GM12865 (cell line): ENCODE measurements around the gene HTD2.

ENCODE experiments used
- DNase-seq: peaks from one replicate; pipeline ENCODE4 v3.0.0; 2010; ENCODE audit warnings: low read depth
- H3K4me3 ChIP-seq: 2 replicates; pipeline ENCODE4 v1.5.1; 2011; ENCODE audit warnings: mild to moderate bottlenecking, low read depth, low read length, control low read depth
- TF ChIP-seq, protein P1 (sequence below): IDR thresholded peaks from 2 replicates; pipeline ENCODE4 v1.5.1; 2011; ENCODE audit warnings: low read length, control low read depth, low read depth, inconsistent platforms; ENCODE audit not compliant: insufficient read depth; ENCODE audit errors: missing control alignments

The HTD2 gene

DNA sequence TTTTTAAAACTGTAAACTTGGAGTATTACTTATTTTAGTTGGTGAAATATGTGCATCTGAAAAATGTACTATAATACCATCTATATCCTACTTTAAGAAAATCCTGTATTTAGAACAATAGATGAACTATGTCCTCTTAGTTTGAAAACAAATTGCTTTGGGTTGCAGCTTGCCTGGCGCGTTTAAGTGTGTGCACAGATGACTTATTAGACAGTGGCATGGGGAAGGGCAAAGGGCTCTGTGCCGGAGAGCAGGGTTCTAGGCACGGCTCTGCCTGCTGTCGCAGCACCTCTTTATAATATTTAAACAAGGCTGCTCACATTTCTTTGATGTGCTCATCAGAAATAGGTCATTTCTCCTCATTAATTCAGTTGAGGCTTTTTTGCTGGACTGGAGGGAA, 36.4 kb downstream of the HTD2 start:
- TF ChIP-seq, protein P1, sequence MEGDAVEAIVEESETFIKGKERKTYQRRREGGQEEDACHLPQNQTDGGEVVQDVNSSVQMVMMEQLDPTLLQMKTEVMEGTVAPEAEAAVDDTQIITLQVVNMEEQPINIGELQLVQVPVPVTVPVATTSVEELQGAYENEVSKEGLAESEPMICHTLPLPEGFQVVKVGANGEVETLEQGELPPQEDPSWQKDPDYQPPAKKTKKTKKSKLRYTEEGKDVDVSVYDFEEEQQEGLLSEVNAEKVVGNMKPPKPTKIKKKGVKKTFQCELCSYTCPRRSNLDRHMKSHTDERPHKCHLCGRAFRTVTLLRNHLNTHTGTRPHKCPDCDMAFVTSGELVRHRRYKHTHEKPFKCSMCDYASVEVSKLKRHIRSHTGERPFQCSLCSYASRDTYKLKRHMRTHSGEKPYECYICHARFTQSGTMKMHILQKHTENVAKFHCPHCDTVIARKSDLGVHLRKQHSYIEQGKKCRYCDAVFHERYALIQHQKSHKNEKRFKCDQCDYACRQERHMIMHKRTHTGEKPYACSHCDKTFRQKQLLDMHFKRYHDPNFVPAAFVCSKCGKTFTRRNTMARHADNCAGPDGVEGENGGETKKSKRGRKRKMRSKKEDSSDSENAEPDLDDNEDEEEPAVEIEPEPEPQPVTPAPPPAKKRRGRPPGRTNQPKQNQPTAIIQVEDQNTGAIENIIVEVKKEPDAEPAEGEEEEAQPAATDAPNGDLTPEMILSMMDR = no peak
- no peak overlapping the region for H3K4me3 ChIP-seq
- no peak for DNase-seq

DNA sequence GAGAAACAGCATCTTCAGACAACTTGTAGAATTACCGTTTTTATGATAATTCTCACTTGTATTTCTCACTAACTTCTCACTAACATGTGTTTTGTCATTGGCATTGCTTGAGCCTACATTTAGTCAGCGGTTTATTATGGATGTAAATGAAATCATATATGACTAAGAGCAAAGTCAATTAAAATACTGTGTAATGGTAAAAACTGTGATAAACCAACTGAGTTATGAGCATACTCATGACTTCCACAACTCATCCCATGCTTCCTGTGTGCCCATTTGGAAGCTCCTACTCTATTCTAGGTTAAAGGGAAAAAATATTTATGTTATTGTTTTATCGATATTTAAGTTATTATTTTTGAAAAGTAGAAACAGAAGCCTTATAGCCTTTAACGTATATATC, 39.1 kb downstream of the HTD2 start:
- DNase-seq = no peak
- TF ChIP-seq, protein P1 = no peak
- no peak overlapping the region for H3K4me3 ChIP-seq

DNA sequence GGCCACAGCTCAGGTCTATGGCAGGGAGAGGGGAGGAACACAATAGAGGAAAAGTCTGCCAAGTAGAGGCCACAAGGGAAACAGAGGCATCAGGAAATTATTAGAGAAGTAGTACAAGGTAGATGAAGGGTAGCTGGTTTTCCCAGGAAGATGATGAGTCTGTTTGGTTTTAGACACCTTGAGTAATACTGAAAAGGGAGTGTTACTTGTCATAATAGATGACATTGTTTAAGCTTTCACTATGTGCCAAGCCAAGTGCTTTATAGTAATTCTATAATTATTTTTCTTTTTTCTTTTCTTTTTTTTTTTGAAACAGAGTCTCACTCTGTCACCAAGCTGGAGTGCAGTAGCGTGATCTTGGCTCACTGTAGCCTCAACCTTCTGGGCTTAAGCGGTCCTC, 40.0 kb downstream of the HTD2 start:
- DNase-seq = no peak
- TF ChIP-seq, protein P1 = no peak
- no peak overlapping the region for H3K4me3 ChIP-seq

DNA sequence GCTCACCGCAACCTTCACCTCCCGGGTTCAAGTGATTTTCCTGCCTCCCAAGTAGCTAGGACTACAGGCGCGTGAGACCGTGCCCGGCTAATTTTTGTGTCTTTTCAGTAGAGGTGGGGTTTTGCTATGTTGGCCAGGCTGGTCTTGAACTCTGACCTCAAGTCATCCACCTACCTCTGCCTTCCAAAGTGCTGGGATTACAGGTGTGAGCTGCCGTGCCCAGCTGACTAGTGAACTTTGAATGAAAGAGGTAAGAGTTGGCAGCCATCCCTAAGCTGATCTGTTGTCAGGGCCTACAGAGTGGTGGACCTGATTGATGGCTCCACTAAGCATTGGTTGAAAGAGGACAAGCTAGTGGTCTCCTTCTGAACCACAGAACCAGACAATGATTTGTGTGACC, 41.7 kb downstream of the HTD2 start:
- H3K4me3 ChIP-seq = no peak overlapping the region
- no peak for DNase-seq
- TF ChIP-seq, protein P1 = no peak

DNA sequence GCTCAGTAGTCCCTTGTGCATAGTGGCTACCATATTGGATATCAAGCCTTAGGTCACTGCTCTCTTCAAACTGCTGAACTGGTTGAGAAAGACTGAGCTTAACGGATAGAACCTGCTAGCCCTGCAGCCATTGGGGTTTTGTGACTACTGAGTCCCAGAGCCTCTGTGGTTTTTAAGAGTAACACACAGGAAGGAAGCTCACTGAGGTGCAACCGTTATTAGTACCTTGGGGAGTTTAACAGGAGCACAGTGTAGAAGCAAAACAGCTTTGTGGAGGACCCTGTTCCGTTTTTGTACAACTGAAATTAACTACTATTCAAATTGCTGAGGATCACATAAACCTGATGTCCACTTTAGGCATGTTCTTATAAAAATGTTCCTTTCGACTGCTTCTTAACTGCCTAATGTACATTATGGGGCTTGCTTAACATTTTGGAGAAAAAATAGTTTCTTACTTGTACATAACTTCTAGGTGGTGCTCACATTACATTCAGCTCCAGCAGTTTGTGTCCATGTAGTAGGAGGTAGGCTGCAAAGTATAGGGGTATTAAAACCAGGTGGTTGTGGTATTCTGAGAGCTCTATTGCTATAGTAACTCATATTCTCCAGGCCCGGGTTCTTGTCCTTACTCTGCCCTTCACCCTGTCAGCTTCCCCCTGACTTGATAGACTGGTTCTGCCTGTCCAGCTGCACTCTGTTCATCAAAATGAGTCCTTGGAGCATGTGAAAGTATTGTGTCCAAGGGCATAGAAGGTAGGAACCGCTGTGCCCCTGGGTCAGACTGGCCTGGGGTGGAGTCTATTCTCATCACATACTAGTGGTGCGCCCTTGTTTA, 43.7 kb downstream of the HTD2 start:
- DNase-seq = peak; percentile 93
- H3K4me3 ChIP-seq = no peak overlapping the region

DNA sequence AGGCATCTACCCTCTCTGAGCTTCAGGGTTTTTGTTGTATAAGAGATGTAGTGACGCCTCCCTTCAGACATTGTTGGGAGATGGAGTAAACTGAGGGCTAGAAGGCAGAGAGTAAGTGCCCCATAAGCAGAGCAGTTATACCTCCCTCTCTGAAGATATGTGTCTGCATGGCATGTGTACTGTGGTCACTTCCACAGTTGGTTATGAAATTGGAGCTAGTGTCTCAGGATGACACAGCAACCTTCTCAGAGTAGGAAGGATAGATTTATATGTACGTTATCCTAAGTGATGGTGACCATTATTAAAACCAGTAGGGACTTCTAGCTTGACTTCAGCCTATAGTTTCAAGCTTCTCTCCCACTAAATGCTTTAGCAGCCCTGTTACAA, 44.3 kb downstream of the HTD2 start:
- no peak overlapping the region for H3K4me3 ChIP-seq
- peak; percentile 31 for DNase-seq
- TF ChIP-seq, protein P1 = no peak

More for the DNA sequence above, 43.7 kb downstream of the HTD2 start:
- TF ChIP-seq, protein P1 = no peak

DNA sequence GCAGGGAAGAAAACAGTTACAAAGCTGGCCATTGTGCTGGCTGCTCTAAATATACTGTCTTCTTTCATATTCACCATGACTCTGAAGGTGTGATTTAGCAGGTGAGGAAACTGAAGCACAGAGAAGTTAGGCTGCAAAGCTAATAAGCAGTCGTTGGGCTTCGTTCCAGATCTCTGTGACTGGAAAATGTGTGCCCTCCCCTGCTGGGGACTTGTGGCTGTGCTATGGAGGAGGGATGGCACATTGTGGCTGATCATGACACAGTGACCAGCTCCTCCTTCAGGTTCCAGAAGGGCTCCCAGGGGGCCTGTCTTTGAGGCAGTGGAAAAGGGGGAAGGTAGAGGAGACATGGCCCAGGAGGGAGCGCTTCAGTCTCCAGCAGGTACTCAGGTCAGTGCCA, 45.6 kb downstream of the HTD2 start:
- H3K4me3 ChIP-seq = no peak overlapping the region
- peak; percentile 26 for DNase-seq

More for the DNA sequence above, 45.6 kb downstream of the HTD2 start:
- TF ChIP-seq, protein P1 = no peak
